GM21529 (cell line): Measurements from ENCODE around the gene GATB.
A peak's percentile ranks its signal among the peaks of the same experiment; 100 is the strongest.

Experiments
- ATAC-seq: cut with Tn5 transposase; IDR thresholded peaks from one replicate; pipeline ENCODE4 v1.9.1; 2021; ENCODE audit not compliant: unreplicated experiment

The GATB gene

DNA sequence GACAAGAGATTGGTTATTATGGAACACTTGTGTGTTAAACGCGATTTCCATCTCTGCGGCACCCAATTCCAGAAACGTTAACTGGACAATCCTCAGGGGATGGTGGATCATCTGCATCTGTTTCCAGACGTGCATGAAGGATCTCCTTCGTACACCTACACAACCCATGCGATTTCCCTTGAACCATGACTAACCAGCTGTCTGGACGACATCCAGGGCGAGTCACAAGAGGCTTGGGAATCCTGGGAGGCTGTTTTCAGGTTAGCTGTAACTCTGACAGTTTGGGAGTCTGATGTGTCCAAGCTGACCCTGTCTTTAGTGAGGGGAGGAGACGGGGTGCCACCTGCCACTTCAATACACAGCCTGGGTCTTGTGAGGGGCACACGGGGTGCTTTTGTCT, 84.5 kb downstream of the GATB start:
- ATAC-seq, result no peak

DNA sequence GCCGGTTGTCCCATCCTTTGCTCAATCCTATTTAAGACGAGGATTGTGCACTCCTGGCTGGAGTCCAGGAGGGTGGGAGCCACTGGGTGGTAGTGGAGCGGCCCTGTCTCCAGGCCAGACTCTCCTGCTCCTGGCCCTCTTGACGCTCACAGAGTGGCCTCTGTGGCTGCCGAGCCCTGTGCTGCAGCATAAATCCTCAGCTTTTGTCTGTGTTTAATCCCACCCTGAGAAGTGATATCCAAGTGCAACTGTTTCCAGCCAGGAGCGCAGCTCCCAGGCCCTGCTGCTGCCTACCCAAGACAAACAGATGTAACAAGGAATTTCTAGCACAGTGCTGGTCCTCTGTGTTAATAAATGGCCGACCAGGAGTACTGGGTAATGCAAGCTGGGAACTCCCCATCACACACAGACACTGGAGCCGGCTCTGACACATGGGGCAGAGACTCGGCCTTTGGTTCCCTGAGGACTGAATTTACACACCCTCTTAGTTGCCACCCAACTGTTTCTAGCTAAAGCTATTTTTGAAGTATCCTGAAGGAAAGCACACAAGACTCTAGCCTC, 85.3 kb downstream of the GATB start:
- no peak for ATAC-seq

DNA sequence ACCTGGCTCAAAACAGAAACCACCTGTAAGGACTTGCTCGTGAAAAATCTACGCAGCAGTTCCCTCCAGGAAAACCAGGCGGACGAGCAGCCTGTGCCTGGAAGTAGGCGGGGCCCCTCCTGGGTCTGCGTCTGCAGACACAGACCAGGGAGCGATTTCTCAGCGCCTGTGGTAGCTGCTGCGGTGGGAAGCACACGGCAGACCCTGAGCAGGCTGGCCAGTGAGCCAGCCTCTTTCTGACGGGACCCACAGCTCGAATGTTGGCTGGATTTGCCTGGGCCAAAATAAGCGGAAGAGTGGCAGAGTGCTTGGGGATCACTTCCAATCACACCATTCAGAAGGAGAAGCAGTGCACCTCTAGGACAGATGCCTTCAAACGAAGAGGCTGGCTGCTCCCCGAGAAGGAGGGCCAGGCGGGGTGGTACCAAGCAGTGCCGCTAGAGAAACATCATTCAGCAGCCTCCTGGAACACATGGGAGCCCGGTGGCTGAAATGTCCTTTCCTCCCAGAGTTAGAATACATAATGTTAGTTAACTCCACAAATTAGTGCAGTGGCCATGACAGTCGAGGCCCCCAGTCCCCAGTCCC, 85.9 kb downstream of the GATB start:
- ATAC-seq, result no peak

DNA sequence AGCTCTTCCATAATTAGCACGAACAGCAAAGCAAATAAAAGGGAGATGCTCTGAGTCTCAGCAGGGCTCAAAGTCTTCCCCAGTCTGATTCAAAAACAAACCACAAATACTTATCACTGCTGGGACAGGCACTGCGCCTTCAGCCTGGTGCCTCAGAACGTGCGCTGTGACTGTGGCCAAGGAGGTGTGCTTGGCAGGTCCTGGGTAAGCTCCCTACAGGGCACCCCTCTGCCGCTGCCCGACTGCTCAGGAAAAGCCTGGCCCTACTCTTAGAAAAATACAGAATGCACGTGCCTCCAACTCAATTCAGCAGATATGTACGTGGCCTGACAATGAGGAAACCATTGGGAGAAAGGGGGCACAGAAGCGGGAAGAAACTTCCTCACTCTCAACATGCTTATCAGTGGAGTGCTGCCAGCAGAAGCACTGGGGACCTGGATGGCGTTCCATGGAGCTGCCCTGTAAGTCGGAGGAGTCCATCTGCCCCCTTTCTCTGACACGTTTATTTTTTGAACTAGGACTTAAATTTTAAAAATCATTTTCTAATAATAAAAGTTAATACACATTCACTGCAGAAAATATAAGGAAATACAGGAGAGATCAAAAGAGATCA, 86.8 kb downstream of the GATB start:
- ATAC-seq, result no peak

DNA sequence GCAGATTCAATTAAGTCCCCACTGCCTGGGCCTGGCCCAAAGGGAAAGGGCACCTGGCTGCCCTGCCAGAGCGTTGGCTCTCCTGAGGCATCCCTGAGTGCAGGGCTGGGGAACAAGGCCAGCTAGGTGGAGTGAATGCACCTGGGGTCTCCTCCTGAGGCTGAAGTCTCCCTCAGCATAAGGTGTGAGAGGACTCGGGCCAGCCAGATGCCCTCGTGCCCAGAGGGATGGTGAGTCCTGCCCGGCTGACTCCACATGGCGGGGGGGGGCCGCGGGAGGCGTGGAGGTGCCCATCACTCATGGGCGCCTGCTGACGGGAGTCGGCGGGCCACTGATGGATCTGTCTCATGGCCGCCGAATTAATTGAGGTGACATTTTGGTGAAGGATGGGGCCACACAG, 87.8 kb downstream of the GATB start:
- ATAC-seq, result no peak

DNA sequence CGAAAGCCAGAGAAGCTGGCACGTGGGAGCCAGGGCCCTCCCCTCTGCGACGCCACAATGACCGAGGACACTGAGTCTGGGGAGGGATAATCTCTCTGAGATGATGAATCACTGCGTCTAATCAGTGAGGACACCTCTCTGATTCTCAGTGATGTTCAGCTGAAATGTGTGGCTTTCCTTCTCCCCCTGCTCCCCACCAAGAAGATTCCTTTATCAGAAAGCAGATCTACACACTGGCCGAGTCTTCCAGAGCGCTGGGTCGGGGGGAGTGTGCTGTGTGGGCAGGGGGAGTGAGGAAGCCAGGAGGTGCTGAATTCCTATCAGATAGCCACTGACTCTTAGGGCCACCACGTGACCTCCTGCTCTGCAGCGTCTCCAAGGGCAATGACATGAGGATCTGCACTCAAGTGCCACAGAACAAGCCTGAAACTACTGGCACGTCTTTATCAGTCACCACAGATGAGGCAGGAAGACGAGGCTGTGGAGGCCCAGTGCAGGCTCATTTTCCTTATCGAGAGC, 89.2 kb downstream of the GATB start:
- ATAC-seq, result no peak

DNA sequence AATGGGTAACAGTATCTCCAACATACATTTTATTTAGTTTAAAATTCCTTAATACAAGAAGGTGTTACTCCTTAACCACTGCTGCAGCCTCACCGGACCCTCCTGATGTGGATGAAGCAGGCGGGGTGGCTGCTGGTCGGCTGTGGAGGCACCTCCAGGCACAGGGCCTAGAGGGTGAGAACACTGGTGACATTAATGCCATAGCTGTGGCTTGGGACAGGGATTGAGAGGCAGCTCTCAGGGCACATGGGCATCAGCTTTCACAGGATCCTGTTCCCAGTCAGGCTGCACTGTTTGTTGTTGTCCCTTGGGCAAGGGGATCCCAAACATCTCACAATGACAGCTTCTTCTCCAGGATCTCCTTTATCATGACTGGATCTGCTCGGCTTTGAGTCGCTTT, 90.0 kb downstream of the GATB start:
- no peak for ATAC-seq

DNA sequence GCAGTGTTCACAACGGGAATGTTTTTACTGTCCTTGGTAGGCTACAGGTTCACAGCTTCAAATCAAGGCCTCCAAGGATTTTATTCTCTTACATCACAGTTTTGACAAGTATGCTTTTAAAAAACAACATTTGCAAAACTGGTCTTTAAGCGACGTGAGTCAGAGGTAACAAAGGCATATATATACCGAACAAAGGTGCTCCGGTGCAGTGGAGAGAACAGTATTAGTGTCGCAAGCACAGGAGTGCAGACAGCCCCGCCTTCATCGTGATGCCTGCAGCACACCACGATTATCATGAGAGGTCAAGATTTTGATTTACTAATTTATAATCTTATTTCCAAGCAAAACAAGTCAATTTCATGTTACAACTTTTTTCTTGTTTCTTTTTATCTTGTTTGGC, 90.8 kb downstream of the GATB start:
- ATAC-seq, result no peak

DNA sequence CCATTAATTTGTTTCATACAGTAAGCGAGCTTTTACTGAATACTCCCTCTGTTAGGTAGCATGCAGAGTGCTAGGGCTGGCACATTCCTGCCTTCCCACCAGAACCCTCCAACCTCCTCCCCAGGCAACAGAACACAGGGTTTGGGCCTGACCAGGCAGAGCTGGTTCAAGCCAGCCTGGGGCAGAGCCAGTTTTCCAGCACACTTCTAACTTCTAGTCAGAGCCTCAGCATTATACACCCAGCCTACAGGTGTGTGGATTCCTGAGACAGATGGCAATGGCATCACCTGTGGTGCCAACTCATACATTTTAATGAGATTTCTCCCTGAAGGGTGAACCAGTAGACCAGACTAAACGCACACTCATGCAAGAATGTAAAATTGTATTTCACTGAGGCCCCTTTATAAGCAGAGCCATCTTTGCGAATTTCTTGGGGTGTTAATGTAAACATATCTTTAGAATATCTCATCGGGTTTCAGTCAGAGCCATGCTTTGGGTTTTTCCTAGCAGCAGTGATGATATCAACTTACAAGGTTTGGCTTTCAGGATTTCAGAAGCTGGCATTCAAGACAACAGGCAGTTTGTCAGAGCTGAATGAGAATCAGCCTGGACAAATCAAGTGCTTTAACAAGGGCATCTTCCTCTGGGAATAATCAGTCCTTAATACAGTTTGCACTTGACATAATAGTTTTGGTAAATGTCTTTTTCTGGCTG, 92.0 kb downstream of the GATB start:
- ATAC-seq, result no peak

DNA sequence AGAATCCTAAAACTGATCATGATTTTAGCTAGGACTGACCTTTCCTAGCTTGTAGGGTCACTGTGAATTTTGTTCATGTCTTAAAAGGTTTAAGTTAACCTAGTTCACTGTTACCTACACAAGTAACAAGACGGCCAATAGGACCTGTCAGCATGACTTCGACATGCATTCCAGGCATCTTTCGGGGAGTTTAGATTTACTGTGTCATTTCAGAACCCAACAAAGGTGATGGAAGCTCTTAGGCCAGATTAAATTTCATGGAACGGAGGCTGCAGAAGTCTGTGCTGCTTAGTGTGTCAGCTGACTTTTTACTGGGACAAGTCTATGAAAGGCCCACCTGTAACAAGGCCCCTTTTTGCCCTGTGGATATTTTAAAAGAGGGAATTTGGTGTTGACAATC, 93.1 kb downstream of the GATB start:
- no peak for ATAC-seq

DNA sequence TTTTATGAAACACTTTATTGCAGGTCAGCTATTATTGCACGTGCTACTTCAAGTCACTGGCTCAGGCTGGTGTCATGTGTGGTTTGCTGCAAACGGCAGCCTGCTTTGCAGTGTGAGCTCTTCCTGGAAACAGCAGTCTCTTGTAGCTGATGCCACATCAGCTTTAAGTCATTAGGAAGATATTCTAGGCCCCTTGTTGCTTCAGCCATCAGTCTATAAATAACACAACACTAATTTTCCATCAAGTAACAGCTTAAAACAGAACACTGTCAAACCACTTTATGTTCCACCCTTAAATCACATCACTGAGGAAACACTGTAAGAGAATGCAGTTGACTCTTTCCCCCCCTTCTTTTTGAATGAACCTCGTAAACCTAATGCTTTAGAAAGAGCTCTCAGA, 93.8 kb downstream of the GATB start:
- no peak for ATAC-seq

DNA sequence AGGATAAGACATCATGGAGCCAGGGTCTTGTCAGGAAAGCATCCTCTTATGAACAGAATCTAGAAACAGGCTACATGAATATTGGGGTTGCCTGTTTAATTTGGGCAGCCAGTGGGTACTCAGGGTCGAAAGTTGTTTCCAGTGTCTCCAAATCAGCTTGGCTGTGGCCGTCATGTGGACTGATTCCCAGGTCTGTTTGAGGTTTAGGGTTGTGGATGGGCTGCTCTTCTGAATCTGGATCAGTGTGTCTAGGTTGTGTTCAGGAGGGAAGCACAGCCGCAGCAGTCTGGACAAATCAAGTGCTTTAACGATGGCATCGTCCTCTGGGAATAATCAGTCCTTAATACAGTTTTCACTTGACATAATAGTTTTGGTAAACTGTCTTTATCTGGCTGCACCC, 94.3 kb downstream of the GATB start:
- ATAC-seq, result no peak

DNA sequence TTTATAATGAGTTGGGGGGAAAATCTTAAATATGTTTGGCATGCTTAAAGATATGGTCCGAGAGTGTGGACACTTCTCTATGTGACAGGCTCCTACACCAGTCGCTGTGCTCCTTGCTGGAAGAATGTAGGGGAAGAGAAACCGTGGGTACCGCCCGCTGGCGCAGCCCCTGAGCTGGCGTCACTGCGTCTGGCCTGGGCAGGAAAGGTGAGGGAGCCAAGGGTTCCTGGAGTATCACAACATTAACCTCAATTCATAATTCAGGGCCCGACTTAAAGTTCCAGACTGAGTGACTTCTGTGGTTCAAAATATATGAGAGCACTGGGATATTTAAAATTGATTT, 95.1 kb downstream of the GATB start:
- no peak for ATAC-seq

DNA sequence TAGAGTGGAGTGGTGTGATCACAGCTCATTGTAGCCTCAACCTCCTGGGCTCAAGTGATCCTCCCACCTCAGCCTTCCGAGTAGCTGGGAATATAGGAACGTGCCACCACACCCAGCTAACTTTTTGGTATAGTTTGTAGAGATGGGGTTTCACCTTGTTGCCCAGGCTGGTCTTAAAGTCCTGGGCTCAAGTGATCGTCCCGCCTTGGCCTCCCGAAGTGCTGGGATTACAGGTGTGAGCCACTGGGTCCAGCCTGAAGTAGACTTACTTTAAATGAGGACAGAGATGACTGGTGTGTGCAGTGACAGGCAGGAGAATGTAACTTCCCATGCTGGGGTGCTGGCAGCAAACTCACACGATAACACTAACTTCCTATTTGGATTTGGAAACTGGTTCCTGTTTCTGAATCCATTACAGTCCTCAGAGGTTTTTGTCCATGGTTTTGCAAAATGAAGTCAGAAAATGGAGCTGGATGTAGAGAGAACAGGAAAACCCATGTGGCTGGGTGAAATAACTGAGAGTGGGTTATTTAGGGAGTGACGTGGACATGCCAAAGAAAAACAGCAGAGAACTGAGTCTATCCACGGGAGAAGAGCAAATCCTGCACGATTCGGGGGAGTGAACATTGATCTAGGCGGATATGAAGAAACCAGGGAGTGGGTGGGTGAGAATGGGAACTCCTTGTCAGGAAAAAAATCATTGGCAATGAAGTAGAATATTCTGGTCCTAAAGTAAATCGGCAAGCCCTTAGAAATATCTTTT, 95.6 kb downstream of the GATB start:
- ATAC-seq, result no peak

DNA sequence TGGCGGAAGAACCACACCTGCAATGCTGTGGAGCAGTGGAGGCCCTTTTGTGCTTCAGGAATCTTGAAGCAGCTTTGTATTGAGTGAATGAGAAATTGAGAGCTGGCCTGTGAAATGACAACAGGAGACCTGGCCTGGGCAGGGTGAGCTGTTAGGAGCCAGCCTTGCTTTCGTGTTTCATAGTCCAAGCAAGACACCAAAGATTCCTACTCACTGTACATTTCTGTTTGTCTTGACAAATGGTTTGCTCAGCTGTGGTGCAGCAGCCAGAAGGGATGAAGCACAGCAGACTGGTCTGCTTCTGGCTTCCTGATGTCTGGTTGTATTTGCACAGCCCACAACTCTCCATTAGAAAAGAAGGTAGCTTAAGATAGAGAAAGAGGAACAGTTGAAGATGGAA, 96.5 kb downstream of the GATB start:
- ATAC-seq, result no peak

DNA sequence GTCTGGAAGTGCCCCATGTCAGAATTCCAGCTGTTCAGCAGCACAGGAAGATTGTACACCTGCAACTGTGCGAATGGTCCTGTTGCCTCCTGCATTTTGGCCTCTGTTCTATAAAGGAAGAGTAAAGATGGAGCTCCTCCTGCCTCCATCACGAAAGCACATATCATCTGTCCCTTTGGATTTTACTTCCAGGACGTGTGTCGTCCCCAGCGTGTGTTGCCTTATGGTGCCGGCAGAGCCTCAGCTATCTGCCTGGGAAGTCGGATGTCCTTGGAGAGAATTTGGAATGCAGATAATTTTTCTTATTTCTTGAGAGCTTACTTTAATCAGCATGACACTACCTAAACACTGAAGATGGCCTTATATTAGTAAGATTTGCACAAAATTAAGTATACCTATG, 97.7 kb downstream of the GATB start:
- ATAC-seq, result no peak

DNA sequence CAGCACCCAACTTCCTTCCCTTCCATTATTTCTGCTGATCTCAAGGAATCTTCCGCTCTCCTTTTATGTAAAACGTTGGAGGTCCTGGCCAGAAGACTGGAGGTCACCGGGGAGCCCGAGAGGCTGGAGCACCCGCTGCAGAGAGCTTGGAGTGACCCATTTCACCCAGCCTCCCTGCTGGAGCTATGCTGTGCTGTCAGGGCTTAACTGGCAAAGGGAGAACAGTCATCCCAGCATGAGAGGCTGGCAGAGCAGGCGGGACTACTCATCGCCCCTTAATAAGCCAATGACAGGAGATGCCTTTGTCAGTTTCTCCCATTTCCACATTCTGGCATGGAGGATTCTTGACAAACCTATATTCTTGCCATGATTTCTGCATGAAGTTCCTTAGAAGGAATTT, 98.9 kb downstream of the GATB start:
- ATAC-seq, result no peak

DNA sequence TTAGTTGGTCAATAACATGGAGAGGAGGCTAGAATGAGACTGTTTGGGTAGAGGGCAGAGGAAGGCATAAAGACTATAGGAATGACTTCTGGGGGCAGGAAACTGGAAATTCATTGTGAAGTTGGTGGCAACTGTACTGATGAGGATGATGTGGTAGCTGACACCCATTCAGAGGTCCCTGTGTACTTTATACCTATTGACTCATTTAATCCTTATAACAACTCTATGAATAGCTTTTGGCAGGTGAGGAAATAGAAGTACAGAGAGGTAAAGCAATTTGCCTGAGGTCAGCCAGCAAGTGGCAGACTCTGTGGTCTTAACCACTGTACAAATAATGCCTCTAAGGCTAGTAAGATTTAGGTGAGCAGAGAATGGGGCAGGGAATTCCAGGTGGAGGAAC, 100.1 kb downstream of the GATB start:
- no peak for ATAC-seq

DNA sequence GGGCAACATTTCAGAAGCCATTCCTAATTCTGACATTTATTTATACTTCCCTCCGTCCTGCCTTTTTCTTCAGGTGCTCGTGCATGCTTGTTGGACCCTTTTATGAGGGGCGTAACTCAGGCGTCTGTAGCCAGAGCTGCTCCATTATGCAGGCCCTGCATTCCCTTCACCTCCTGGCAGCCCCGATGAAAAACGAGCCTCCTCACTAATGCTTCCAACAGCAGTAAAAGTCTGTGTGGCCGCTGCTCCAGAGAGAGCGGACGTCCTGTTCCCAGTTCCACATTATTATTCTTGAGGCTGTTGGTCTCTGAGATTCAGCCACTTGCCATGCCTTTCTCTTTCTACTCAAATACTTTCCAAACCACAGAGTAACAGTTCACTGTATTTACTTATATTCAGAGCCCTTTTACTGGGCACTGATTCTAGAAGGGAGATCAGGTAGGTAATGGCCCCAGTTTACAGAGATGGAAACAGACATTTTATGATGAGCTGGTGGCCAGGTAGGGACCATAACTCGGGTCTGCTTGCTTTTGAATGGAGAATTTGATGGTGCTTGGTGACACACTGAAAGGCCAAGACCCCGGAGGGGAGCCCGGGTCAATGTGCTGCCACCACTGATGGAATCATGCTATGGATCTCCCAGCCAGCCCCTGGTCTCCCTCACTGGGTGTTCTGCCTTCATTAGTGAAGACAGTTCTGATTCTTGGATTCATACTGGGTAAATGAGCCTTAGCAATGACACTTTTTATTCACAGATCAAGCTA, 101.0 kb downstream of the GATB start:
- no peak for ATAC-seq

DNA sequence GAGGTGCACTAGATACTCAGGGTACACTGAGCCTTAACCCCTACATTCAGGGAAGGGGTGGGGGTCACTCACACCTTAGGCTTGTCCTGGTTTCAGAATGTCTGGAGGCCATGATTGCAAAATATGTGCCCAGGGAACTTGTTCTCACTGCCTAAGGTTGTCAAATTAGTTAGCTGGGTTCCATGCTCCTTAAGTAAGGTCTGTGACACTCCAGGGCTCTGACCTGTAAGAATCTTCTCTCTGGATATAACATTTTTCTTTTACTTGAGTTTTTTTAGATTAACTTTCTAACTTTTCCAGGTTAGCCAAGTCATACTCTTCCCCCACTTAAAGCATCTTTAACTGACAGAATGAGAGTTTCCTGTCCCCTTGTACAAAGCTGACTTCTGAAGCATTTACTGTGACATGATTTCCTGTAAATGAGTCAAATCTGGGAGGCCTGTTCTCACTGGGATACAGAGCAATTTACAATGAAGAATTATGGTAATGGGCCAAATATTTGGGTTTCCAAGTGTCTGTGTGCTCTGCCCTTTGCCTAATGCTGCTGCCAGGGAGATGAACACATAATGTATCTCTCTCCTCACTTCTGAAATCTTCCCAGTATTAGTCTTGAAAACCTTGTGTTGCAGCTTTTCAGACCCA, 101.7 kb downstream of the GATB start:
- ATAC-seq, result peak; percentile 45
